HG02623 (cell line): ENCODE measurements around the gene TRIM25.
A peak's percentile ranks its signal among the peaks of the same experiment; 100 is the strongest.
"Not testable (repeated sequence)": the region's sequence is repeated elsewhere in the genome, so short reads cannot be mapped to it uniquely, and the experiment has no call there.

Experiments
- ATAC-seq: cut with Tn5 transposase; IDR thresholded peaks from one replicate; pipeline ENCODE4 v1.9.1; 2021; ENCODE audit warnings: moderate library complexity; ENCODE audit not compliant: unreplicated experiment

TRIM25 gene, protein sequence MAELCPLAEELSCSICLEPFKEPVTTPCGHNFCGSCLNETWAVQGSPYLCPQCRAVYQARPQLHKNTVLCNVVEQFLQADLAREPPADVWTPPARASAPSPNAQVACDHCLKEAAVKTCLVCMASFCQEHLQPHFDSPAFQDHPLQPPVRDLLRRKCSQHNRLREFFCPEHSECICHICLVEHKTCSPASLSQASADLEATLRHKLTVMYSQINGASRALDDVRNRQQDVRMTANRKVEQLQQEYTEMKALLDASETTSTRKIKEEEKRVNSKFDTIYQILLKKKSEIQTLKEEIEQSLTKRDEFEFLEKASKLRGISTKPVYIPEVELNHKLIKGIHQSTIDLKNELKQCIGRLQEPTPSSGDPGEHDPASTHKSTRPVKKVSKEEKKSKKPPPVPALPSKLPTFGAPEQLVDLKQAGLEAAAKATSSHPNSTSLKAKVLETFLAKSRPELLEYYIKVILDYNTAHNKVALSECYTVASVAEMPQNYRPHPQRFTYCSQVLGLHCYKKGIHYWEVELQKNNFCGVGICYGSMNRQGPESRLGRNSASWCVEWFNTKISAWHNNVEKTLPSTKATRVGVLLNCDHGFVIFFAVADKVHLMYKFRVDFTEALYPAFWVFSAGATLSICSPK

DNA sequence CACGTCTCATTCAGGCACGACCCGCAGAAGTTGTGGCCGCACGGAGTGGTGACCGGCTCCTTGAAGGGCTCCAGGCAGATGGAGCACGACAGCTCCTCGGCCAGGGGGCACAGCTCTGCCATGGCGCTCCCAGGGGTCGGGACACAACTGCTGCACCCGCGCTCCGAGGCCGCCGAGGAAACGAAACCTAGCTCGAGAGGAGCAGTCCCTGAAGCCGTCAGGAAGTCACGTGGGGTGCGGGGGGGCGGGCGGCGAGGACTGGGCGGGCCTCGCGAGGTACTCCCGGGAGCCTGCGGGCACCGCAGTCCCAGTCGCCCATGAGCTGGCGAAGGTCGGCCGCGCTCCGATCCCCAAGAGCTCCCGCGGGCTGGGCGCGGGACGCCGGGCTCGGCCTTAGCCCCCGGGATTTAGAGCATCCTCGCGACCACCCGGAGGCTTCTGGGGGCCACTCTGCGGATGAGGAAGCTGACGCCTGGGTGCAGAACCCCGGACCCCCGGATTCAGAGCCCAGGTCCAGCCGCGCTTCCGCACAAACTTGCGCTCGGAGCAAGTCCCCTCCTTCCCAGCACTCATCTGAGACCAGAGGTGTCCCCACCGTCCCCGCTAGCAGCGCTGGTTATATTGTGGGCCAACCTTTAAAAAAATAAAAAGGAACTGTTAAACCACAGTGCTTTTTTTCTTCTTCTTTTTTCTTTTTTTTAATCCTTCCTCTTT, at the start of gene TRIM25:
Gene TRIM25, minus strand, starts transcription at position 183 of the 714 bp plus-strand sequence. Its CDS starts 61 bp downstream, at position 122.
- peak; percentile 58 for ATAC-seq

DNA sequence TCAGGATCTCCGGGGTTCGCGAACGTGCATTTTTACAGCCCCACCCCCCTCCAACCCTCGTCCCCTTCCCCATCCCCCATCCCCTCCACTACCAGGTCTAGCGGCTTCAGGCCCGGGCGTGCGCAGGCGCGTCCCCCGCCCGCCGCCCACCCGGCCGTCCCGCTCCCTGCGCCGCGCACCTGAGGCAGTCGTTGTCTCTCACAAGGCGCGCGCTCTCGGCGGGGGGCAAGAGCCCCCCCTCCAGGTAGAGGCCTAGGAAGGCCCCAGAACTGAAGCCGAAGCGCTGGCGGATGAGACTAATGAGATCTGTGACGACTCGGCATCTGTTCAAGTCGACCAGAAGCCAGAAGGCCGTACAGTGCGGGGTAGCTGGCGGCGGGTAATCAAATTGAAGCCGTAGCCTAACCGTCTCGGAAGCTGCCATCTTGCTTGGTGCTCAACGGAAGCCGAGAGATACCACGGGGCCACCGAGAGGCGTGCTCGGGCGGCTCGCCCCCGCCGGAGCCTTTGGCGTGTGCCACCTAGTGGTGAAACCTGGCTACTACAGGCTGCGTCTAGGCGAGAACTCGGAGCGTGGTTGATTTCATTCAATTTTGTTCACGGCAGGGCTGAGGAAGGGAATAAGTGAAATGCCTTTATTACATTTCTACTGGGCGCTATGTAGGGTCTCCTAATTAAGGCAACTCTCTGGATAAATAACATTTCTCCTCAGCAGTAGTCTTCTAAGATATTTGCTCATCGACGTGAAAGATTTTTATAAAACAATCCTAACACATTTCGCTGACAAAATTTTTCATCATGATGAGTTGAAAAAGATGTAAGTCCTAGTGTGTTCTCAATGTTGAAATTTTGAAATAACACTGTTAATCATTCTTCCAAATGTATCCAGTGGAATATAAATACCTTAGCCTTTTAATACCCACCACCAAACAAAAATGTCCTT, 47.0 kb upstream of the TRIM25 start, which contains the start of gene COIL:
Gene COIL, minus strand, starts transcription at position 455 of the 943 bp plus-strand sequence. Its CDS starts 31 bp downstream, at position 424.
- peak; percentile 93 for ATAC-seq

DNA sequence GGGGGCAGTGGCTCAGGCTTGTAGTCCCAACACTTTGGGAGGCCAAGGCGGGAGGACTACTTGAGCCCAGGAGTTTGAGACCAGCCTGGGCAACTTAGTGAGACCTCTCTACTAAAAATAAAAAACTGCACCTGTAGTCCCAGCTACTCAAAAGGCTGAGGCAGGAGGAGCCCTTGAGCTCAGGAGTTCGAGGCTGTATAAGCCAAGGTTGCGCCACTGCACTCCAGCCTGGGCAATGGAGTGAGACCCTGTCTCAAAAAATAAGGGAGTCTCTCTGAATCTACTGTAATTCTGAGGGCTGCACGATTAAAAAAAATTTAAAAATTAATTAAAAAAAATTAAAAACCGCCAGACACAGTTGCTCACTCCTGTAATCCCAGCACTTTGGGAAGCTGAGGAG, 43.1 kb upstream of the TRIM25 start:
- no peak for ATAC-seq

DNA sequence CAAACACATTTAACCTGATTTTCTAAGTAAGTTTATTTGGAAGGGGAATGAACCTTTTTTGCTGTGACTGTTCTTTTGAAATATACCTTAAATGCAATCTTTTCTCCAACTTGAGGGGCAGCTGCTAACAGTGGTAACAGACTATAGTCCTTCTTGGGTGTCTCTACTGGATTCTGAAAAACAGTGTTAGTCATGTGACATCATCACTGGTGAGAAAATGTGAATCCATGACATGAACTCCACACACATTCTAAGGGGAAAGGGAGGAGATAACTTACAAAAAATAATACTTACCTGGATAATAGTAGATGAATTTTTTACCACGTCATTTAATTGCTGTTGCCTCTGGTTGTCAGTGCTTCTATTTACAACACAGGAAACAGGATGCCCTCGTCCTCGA, 35.7 kb upstream of the TRIM25 start:
- no peak for ATAC-seq

DNA sequence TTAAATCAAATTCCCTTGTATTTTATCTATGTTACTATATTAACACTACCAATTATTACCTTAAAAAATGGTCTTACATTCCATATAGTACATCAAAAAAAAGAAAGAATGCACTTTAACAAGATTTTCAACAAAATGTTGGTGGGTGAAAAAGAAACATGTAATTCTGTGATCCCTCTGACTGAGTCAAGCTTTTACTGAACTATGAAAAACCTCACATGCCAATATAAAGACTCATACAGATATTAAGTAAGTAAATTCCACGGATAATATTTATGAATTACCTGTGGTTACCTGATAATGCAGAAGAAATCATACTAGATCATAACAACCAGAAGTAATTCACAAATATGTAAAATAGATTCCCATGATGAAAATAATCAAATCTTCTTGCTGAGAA, 34.6 kb upstream of the TRIM25 start:
- no peak for ATAC-seq

DNA sequence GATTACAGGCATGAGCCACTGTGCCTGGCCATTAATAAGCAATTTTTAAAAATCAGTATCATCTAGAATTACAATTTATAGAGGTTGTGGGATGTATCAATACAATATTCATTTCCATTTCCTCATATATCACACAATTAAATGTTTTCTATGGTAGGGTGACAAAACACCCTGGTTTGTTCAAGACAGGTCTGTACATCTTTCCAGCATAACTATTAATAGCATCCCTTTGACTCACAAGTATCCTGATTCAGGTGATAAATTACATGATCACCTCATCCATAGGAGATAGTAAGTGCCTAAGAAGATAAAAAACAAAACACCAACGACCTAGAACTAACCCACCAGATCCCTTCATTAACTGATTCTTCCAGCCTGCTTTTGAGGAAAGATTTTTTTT, 33.9 kb upstream of the TRIM25 start:
- no peak for ATAC-seq

DNA sequence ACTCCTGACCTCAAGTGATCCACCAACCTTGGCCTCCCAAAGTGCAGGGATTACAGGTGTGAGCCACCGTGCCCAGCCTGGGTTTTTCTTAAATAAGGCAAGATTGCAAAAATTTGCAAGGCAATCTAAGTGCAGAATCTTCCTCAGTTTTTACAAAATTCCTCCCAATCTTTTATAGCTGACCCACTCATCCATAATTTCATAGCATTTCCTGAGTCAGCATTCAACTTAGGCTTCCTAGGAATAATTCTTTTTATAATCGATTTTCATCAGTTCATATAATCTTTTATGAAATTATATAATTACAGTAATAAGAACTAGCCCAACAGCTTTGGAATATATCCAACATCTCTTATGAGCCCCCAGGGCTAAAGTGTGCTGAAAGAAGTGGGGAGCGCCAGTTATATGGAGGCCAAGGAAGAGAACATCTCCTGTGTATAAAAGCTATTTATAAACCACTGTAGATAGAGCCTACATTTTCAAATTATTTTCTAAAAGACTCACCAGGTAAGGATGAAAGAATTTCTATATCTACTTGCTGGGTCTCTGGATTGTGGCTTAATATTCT, 32.2 kb upstream of the TRIM25 start:
- no peak for ATAC-seq

DNA sequence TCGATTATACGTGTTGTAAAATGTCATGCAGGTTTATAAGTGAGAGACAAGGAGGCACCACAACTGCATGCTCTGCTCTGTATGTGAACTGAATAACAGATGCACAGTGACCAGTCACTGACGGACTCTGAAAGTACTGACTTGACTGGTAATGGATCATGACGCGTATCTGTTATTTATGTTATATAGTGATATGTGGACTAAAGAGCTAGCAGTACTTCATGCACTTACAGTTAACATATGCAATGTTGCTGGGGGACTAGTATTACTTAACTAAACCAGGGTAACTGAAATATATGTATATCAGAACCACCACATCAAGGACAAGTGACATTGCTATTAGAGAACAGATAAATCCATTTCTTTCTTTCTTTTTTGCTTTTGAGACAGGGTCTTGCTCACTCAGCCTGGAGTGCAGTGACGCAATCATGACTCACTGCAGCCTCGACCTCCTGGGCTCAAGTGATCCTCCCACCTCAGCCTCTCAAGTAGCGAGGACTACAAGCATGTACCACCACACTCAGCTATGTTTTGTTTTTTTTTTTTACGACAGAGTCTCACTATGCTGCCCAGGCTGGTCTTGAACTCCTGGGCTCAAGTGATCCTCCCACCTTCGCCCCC, 29.8 kb upstream of the TRIM25 start:
- ATAC-seq = no peak

DNA sequence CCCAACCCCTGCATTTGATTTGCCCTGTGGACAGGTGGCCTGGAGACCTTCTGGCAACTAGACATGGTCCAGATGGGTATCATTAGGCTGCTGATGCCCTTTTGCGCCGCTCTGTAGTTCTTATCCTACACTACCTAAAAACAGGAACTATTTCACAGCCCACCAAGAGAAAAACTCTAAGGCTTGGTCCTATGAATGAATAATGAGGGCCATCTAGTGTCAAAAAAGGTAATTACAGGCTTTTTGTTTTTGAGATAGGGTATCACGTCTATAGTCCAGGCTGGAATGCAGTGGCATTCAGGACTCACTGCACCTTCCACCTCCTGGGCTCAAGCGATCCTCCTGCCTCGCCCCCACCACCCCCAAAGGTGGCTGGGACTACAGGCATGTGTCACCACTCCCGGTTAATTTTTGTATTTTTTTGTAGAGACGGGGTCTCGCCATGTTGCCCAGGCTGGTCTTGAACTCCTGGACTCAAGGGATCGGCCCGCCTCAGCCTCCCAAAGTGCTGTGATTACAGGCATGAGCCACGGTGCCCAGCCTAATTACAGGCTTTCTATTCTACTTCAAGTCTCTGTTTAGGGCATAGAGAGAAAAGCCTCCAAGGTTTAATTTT, 26.1 kb upstream of the TRIM25 start:
- ATAC-seq = no peak

DNA sequence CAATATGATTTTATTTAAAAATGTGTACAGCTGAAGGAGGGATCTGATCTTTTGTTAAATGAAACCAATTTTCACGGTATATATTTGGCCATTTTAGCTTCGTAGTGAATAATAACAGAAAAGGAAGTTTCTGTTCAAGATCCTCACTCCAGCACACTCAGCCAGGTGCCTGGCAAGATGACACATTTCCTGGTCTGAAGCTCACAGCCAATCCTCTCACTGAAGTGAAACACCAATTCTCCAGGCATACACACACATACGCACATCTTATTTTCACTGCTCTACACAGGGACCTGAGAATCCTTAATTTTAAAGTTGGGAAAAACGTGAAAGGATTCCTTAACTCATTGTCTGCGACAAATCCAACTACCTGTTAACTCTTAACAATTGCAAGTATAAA, 24.4 kb upstream of the TRIM25 start:
- not testable (repeated sequence) for ATAC-seq

DNA sequence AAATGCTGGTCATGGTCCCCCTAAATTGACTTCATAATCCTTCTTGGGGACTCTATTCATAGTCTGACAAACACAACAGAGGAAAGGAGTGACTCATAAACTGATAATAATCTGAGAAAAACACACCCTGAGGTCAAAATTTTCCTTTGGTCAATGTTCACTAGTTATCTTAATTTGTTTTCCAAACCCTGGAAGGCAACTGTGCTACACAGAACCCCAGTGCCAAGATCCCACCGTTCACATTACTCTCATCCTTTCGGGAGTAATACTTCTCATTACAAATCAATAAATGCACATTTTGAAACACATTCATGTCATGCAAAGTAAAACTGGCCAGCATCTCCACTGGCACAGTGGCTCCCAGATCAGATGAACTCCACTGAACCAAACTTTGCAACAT, 23.8 kb upstream of the TRIM25 start:
- no peak for ATAC-seq

DNA sequence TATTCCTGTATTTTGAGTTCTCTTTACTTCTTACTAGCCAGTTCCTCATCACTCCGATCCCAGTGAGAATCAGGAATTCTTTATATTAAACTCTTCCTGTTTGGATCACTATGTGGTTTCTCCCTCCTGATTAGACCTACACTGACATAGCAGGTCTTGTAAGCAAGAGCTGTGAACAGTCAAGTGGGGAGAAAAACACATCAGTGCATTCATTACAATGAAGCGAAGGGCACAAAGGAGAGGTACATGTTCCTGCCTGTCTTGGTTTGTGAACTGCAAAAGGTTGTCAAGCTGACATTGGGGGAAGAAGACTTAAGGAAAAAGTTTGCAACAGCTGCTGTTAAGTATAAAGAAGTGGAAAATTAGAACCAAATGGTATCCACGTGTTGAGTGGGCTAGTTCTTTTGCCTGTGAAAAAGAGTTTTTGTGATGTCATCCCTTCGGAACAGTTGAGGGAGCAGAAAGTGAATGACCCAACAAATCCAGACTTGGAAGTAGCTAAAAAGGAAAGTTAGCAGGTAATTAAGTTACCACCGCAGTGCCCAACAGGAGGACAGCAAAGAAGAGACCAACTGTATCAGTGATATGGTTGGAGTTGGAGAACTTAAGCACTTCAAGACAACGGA, 23.0 kb upstream of the TRIM25 start:
- no peak for ATAC-seq

DNA sequence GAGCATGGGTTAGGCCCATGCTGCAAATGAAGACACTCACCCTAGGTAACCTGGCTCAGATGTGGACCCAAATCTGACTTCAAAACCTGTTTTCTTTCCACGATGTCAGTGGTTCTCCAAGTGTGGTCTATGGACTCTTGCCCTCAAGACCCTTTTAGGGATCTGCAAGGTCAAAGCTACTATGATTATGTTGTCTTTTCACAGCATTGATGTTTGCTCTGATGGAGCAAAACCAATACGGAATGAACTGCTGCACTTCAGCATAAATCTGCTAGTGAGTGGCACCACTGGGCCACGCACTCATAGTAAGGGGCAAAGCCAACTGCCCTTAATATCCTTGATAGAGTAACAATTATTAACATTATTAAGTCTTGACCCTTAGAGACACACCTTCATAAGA, 21.6 kb upstream of the TRIM25 start:
- ATAC-seq = no peak

DNA sequence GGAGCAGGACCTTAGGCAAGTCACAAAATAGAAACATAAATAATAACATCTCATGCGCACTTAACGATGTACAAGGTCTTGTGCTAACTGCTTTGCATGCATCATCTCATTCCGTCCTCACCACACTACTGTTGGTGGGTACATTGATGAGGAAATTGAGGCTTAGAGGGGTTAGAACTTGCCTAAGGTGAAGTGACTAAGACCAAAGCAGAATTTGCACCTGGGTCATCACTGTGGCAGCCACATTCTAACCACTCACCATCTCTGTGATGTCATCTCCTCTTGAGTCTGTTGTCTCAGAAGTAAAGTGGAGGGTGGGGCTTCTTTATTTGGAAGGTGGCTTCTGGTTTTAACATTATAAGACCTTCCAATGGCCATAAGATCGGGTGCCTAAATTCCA, 20.4 kb upstream of the TRIM25 start:
- no peak for ATAC-seq

DNA sequence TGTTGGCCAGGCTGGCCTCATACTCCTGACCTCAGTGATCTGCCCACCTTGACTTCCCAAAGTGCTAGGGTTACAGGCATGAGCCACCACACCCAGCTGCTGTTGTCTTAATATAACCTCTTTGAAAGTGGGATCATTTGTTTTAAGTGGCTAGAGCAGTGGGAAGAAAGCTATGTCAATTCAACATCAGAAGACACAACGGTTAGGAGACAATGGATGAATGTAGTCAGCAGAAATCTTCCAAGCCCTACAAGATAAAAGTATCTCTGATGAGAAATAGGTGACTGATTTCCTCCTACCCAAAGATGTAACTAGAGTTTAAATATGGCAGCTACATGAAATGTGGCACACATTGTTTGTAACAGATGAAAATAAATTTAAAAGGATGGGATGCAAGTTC, 20.0 kb upstream of the TRIM25 start:
- ATAC-seq = no peak

DNA sequence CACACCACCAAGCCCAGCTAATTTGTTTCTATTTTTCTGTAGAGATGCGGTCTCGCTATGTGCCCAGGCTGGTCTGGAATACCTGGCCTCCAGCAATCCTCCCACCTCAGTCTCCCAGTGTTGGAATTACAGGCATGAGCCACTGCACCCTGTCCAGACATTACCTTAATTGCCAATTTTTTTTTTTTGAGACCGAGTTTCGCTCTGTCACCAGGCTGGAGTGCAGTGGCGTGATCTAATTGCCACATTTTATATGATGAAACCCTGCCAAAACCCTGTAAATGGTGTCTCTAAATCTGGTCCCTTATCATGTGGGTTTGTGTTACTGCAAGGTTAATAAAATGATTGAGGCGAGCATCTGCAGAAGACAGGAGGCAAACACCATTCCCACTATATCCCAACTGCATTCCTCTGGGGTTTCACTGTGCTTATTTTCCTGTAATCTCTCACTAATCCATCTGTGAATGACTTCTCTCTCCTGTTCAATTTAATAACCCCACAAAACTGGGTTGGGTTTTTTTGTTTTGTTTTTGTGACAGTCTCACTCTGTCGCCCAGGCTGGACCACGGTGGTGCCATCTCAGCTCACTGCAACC, 19.4 kb upstream of the TRIM25 start:
- no peak for ATAC-seq

DNA sequence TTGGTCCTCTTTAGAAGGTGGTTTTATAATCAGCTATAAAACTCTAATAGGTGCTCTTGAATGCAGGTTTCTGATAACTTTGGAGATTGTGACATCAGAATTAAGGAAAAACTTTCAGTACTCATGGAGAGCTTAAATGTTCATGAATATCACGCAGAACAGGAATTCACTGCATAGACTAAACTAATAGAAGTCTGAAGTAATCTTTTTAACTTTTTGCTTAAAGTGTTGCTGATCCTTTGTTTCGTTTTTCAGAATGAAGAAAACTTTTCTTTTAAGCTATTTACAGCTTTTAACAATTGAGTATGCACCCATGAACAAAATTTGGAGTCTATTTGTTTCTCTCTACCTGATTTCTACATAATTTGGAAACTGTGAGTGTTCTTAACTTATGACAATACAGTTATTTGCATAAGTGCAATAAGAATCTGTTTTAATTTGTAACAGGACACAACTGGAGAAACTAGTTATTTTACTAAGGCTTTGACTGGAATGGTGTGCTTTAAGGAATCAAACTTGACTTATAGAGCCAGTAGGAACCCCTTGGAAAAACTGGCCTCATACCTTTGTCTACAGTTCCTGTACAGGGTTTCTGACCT, 17.0 kb upstream of the TRIM25 start:
- ATAC-seq = no peak

DNA sequence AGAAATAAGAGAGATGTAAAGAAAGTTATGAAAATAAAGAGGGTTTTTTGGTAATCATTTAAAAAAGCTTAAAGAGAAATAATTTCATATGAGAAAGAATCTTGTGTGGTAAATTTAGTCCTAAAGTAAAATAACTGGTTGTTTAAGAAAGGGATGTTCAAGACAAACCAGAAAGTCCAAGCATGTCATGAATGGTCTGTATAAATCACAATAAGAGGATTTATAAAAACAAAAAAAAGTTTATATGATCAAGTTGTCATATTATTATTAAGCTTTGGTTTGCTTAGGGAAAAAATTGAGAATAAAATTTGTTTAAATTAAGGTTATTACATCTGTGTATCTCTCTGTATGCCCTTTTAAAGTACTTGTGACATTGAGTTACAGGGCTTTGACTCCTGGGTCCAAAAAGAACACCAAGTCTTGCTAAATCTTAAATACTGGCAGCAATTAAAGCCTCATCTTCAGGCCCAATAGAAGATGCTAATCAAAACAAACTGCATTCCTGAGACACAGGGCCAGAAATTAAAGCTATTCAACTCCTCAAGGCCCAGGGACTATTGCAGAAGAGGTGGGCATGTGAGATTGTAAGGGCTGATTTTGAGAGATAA, 15.6 kb upstream of the TRIM25 start:
- no peak for ATAC-seq
